Measurements from ENCODE around the gene TEDC2.
A peak's percentile ranks its signal among the peaks of the same experiment; 100 is the strongest.
"Not testable (repeated sequence)": the region's sequence is repeated elsewhere in the genome, so short reads cannot be mapped to it uniquely, and the experiment has no call there.

TEDC2 gene, protein sequence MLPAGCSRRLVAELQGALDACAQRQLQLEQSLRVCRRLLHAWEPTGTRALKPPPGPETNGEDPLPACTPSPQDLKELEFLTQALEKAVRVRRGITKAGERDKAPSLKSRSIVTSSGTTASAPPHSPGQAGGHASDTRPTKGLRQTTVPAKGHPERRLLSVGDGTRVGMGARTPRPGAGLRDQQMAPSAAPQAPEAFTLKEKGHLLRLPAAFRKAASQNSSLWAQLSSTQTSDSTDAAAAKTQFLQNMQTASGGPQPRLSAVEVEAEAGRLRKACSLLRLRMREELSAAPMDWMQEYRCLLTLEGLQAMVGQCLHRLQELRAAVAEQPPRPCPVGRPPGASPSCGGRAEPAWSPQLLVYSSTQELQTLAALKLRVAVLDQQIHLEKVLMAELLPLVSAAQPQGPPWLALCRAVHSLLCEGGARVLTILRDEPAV
- total RNA-seq = 0.41 to 0.74 reads per million in 2 donors

DNA sequence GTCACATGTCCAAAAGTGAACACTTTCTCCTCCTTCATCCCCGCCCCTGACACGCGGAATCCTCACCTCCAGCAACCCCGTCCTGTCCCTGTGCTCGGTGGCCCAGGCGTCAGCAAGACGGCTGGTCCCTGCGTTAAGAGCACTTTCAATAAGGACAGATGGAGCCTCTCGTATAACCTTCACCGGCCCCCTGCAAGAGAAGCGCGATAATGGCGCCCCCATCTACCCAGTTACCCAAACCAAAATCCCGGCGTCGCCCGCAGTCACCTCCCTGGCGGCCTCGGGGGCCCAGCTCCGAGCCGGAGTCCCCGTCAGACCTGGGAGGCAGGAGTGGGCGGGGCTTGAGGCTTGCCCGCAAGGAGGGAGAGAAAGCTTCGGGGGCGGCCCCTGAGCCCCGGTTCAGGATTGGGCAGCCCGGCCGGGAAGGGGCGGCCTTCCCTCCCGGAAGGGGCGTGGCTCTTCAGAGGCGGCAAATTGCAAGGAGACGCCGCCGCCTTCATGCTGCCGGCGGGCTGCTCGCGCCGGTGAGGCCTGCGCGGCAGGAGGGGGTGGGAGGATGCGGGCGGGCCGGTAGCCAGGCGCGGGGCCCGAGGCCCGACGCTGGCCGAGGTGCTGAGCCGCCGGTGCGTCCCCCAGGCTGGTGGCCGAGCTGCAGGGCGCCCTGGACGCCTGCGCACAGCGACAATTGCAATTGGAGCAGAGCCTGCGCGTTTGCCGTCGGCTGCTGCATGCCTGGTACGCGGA is at the start of gene TEDC2:
TEDC2 (plus strand) TSS at position 463 of the 744 bp plus-strand sequence; CDS start at position 499, 36 bp downstream.
- peak; percentile 89 for DNase-seq

DNA sequence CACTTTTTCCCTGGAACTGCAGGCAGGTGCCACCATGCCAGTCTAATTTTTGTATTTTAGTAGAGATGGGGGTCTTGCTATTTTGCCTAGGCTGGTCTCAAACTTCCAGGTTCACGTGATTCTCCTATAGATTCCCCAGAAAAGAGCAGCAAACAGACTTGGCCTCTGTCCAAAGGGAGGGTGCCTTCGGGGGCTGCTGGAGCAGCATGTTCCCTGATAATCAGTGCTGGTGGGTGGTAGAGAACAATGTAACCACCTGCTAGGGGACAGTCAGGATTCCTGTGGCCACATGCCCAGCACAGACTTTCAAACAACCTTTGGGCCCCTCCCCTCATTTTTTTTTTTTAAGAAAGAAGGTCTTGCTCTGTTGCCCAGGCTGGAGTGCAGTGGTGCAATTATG is 44.8 kb upstream of the TEDC2 start:
- DNase-seq = no peak

DNA sequence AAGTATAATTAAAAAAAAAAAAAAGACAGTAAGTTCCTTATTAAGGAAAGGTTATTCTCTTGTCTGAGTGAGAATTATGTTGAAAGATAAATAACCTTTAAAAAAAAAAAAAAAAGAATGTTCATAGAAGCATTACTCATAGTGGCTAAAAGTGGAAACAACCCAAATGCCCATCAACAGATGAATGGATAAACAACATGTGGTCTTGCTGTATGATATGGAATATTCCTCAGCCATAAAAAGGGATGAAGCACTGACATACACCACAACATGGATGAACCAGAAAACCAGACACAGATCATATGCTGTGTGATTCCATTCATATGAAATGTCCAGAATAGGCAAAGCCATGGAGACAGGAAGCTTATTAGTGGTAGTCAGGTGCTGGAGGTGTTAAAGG is 39.9 kb upstream of the TEDC2 start:
- DNase-seq = no peak

DNA sequence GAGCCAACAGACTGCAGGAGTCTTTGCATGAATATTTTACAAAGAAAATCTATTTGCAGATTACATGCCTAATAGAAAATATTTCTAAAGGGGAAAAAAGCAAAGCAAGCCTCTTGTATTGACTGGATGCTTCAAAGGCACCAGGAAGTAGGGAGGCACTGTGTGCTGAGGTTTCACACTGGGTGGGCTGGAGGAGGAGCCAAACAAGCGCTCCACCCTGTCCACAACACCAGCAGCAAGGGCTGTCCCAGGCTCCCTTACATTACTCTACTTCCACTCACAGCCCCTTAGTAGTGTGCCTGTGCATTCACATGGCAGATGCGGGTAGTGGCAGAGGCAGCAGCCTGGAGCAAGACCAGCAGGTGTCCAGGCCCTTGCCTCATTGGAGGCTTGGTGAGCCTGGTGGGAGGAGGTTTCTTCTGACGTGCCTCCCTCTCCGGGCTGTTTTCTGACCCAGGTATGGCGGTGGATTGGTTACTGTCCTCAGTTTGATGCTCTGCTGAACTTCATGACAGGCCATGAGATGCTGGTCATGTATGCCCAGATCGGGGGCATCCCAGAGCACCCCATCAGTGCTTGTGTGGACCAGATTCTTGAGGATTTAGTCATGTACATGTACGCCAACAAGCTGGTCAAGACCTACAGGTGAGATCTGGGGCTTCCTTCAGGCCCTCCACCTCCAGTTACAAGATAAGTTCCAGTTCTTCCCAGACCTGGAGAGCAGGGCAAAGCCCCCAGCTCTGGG is 37.6 kb upstream of the TEDC2 start:
- DNase-seq = no peak

DNA sequence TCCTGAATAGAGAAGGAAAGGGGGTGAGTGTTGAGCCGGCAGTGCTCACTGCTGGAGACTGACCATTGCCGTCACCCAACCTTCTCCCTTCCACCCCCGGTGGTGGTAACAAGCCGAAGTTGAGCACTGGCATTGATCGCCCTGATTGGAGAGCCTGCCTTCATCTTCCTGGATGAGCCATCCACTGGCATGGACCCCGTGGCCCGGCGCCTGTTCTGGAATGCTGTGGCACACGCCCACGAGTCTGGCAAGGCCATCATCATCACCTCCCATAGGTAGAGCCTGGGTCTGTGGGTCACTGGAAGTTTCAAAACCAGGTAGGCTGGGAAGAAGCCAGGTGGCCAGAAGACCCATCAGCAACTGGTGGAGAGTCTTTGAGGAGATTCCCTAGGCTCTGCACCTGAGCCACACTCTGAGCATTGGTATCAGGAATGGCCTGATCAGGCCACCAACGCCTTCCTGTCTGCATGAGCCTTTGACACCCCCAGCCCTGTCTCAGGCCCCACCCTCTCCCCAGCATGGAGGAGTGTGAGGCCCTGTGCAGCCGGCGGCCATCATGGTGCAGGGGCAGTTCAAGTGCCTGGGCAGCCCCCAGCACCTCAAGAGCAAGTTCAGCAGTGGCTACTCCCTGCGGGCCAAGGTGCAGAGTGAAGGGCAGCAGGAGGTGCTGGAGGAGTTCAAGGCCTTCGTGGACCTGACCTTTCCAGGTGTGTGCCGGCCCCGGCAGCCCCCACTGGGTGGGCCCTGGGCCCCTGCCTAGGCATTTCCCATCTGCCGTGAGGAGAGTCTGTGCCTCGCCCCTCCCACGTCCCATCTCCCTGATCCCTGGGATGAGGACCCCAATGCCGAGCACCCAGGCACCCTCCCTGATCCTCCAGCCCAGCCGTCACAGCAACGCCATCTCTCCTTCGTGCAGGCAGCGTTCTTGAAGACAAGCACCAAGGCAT is 35.6 kb upstream of the TEDC2 start:
- no peak for DNase-seq

DNA sequence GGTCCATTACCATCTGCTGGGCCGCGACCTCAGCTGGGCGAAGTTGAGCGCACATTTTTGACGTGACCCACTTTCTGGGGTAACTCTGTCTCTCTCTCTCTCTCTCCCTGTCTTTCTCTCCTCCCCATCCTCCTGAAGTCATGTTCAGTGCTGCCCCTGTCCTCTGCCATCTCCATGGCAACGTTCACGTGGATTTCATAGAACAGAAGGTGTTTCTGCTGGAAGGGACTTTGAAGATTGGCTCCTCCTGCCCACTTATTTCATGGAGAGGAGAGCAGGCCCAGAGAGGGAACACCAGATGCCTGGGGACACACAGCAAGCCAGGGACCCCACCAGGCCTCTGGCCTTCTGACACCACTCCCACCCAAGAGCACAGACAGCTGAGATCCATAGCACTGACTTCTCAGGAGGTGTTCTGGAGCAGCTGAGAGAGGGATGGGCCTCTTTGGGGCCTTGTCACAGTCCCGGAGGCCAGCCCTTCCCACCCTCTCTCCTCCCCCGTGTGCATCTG is 34.8 kb upstream of the TEDC2 start:
- DNase-seq = no peak

DNA sequence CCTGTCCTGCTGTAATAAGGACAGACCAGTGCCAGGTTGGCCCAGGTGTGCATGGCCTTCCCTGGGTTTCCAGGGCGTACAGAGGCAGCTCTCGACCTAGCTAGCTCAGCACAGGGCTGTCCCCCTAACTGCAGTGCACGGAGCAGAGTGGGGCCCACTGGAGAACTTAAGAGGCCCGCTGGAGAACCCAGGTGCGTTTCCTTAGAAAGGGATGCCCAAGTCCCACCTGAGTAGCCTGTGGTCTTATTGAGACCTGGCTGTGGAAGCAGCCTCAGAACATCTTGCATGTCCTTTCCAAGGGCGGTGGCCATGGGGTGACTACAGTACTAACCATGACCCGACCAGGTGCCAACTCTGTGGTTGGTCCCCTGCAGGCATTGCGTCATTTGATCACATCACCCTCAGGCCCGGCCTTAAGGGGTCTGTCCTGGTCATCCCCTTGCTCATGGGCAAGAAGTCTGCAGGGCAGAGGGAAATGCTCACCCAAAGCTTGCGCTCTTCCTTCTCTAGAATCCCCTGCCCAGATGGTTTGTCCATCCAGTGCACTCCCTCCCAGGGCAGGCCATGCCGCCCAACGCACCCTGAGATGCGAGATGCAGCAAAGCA is 34.0 kb upstream of the TEDC2 start:
- no peak for DNase-seq

DNA sequence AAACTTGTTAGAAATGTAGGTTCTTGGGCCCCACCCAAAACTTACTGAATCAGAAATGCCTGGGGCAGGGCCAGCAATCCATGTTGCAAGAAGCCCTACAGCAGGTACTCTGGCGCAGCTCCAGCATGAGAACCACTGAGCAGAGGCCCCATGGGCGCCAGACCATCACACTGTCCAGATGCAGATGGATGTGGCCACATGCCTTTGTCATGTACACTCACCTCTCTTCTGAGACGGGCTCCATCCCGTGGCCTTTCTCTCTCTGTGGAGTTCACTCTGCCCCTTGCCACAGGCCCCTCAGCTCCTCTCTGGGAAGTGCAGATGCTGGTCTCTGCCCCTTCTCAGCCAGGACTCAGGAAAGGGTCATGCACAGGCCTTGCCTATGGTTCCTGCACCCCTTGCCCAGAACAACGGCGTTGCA is 33.0 kb upstream of the TEDC2 start:
- DNase-seq = no peak

DNA sequence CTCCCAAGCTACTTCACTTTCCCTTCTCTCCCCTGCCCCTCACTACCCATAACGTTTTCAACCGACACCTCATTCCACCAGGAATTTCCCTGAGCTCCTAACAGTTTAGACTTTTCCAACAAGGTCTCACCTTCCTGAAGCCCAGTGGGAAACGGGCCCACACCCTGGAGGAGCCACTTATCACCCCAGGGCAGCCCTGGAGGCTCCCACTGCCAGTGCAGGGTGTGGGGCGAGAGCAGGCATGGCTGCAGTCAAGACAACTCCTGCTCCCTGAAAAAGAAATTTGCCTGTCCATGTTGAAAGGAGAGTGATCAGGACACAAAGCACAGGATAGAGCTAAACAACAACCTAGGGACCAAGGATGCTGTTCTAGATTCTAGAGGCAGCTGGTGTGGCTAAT is 32.4 kb upstream of the TEDC2 start:
- DNase-seq = no peak

DNA sequence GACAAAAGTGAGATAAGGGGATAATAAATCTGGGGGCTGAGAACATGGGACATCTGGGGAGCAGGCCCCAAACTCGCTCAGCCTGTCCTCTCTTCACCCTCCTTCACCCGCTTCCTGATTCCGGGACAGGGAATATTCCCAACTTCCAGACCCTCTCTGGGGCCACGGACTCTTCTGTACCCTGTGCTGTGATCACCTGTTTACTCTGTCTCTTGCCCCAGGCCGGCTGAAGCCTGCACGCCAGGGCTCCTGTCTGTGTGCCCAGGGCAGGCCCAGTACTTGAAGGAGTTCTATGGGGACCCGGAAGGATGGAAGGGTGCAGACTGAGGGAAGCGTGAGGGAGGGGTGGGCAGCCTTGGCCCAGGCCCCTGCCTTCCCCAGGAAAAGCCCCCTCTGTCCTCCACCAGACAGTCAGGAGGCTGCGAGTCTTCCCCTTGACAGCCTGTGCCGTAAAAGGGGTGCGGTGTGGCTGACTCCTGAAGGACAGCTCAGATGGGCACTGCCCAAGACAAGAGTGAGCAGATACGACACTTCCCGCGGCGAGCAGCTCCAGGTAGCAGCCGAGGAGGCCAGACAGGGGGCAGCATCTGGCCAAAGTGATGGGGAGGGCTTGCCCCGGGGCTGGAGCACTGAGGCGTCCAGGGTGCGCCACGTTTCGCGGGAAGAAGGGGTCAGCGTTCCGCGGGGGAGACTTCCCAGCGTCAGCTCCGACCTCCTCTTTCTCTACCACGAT is 31.7 kb upstream of the TEDC2 start:
- no peak for DNase-seq

DNA sequence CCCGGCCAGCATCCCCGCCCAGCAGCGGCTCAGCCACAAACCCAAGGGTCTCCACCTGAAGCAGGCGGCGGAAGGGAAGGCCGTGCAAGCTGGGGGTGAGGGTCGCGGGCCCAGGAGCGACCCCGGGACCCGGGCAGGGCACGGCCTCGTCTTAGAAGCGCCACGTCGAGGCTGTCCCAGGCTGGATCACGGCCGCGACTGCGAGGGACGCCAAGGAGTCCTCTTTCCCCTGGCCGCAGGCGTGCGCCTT is 31.2 kb upstream of the TEDC2 start:
- no peak for DNase-seq

DNA sequence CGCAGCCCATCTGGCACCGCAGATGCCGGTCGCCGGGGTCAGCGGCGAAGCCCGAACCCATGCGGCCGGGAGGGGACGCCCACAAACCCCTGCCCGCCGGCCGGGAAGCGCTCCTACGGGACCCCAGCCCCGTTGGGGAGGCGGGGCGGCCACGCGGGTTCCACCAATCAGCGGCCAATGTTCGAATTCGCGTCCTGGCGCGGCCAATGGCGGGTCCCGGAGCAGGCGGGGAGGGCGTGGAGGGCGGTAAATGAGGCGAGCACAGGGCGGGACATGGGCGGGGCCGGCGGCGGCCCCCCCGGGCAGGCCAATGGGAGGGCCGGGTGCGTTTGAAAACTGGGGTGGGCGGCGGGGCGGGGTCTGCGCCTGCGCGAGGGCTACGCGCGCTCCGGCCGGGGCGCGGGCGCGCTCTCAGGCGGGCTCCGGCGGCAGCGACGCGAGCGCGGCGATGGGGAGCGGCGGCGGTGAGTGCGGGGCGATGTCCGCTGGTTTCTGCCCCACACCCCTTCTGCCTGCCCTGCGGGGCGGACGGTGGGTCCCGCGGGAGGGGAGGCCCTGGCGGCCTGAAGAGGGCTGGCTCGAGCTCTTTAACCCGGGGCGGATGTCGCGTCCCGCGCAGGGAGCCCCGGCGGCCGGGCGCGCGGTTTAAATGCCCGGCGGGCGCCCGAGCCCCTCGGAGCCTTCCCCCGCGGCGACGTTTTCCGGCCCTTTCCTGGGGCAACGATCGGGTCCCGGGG is 30.7 kb upstream of the TEDC2 start, which contains the start of gene CCNF:
CCNF (plus strand) TSS at position 414 of the 737 bp plus-strand sequence; CDS start at position 449, 35 bp downstream.
- DNase-seq = peak; percentile 97

DNA sequence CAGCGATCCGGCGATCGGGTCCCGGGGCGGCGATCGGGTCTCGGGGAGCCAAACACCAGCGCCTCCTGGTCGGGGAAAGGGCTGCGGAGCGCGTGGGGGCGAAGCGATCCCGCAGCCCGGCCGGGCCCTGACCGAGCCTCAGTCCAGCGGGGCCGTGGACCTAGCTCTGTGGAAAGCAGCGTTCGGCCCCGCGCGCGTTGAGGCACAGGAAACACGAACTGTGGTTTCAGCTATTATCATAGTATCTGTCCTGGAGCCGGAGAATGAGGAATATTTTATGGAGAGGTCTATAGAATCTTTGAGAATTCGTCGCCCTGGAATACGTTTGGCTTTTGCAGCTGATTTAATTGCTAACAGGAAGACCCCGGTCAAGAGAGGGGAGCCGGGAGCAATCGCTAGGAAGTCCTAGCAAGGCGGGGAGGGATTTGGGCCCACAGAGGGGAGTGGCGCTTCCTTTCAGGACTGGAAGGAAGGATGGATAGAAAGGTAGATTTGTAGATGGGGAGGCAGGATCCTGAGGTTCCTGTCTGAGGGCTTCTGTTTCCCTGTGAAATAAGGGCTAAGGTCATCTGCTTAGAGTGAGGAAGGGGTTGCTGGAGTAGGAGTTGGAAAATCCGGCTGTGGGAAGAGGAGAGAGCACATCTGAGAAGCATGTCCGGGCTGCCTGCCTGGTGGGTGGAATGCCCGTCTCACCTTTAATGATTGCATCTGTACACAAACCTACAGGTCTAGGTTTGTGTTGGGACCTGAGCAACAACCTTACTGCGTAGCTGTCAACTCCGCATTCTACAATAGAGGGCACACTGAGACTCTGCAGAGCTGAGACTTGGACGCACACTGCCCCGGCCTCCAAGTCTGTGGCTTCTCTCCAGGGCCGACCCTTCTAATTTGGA is 29.9 kb upstream of the TEDC2 start:
- DNase-seq = no peak

DNA sequence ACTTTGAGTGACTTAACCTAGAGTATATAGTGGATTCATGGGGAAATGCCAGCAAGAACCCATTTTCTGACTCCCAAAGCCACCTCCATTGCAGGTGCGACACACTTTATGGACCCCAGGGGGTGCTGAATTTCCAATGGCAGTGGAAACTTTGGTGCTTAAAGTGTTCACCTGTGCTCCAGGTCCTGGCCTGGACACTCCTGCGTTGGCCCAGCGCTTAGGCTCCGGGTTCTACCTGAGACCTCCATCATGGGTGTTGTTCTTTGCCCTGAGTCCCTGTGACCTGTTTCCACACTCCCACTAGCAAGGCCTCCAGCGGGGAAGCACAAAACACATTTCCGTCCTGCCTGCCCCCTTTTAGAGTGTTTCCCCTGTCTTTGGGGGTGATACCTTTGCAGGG is 27.6 kb upstream of the TEDC2 start:
- no peak for DNase-seq

DNA sequence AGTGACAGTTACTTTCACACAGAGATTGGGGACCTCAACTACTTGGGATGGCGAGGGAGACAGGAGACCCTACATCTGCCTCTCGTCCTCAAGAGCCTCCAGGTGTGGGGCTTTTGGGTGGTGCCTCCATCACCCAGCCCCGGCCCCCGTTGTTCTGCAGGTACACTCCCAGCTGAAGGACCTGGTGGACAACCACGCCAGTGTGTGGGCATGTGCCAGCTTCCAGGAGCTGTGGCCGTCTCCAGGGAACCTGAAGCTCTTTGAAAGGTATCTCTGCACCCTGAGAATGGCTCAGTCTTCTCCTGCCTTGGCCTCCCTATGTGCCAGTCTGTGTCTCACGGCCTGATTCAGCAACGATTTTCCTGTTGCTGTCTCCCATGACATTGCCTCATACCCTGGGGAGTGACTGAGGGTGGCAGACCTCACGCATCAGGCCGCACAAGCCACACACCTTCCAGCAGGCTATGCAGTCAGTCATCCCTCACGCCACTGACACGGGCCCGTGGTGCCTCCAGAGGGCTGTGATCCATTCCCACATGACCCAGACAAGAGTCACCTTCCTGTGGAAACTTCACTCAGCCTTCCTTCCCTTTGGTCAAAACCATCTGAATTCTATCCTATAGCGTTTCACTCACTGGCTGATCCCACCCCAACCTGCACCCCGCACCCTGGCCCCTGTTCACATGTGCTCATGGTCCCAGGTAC is 27.0 kb upstream of the TEDC2 start:
- DNase-seq = no peak

DNA sequence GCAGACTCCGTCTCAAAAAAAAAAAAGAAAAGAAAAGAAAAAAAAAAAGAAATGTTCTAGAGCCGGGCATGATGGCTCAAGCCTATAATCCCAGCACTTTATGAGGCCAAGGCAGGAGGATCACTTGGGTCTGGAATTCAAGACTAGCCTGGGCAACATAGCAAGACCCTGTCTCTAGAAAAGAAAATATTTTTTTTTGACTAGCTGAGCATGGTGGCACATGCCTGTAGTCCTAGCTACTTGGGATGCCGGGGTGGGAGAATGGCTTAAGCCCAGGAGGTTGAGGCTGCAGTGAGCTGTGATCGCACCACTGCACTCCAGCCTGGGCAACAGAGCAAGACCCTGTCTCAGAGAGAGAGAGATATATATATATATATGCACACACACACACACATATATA is 24.7 kb upstream of the TEDC2 start:
- not testable (repeated sequence) for DNase-seq

DNA sequence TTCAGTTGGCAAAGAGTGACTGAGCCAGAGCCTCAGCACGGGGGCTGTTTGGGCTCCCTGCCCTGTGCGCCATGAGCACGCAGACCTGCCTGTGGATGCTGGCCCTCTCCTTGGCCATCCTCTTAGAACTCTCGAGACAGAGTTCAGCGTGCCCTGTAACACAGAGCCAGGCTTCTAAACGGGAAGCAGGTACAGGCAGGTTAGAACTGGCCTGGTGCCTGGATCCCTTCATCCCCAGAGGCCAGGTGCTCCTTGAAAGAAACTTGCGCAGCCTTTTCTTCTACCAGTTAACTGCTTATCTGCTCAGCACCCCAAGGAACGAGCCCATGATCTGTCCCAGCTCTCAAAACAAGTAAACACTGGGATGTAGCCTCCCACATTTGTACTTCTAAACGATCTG is 23.8 kb upstream of the TEDC2 start:
- DNase-seq = no peak

DNA sequence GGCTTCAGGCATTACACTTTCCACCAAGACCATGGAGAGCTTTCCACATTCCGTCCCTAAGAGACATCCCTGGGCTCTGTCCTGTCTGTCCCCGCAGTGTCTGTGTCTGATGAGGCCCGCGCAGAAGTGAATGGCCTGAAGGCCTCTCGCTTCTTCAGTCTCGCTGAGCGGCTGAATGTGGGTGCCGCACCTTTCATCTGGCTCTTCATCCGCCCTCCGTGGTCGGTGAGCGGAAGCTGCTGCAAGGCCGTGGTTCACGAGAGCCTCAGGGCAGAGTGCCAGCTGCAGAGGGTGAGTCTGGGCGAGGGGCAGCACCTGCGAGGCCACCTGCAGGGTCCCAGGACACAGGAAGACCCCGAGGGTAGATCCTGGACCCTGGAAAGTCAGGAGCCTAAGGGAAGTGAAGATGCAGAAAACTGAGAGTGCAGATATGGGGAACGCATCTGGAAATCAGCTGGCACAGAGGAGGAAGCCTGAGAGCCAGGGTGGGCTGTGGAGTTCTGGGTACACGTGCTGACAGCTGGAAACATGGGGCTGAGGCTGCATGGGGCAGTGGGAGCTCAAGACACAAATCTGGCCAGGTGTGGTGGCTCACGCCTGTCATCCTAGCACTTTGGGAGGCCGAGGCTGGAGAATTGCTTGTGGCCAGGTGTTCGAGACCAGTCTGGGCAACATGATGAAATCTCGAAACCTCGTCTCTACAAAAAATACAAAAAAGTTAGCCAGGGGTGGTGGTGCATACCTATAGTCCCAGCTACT is 22.7 kb upstream of the TEDC2 start:
- no peak for DNase-seq
